Activated CD8-positive, alpha-beta memory T cell treated with anti-CD3 and anti-CD28 coated beads for 1 hour (primary cell): ENCODE results near the gene LRP11.
"Not testable (repeated sequence)": the region's sequence is repeated elsewhere in the genome, so short reads cannot be mapped to it uniquely, and the experiment has no call there.

Source experiments
- DNase-seq, 2 donors: peaks; one replicate each; pipeline ENCODE4 v3.0.0-alpha.2; 2020; ENCODE audit warnings: low read depth in 1 of 2; ENCODE audit errors: extremely low read depth in 1 of 2

Gene LRP11

GRCh38 chr6:149869275-149869892 is 5.2 kb upstream of the LRP11 start:
- DNase-seq, result no peak

GRCh38 chr6:149867876-149868640 is 3.9 kb upstream of the LRP11 start:
- no peak for DNase-seq

- no peak for DNase-seq
Observed at GRCh38 chr6:149864578-149865535, 698 bp upstream of the LRP11 start.

- DNase-seq, result no peak
Observed at GRCh38 chr6:149862922-149863697, 1.0 kb downstream of the LRP11 start.

GRCh38 chr6:149862424-149862738 is 1.8 kb downstream of the LRP11 start:
- DNase-seq, result not testable (repeated sequence)

- DNase-seq, result no peak
Observed at GRCh38 chr6:149861603-149862423, 2.3 kb downstream of the LRP11 start.

GRCh38 chr6:149860834-149861602 is 3.1 kb downstream of the LRP11 start:
- no peak for DNase-seq

- no peak for DNase-seq
Observed at GRCh38 chr6:149860513-149860833, 3.7 kb downstream of the LRP11 start.

GRCh38 chr6:149859938-149860337 is 4.2 kb downstream of the LRP11 start:
- DNase-seq, result no peak

- DNase-seq, result no peak
Observed at GRCh38 chr6:149859368-149859767, 4.8 kb downstream of the LRP11 start.

GRCh38 chr6:149857541-149857940 is 6.6 kb downstream of the LRP11 start:
- no peak for DNase-seq

- no peak for DNase-seq
Observed at GRCh38 chr6:149856256-149856994, 7.7 kb downstream of the LRP11 start.

- DNase-seq, result no peak
Observed at GRCh38 chr6:149855741-149856140, 8.4 kb downstream of the LRP11 start.

- no peak for DNase-seq
Observed at GRCh38 chr6:149855040-149855654, 9.0 kb downstream of the LRP11 start.

- no peak for DNase-seq
Observed at GRCh38 chr6:149854532-149854931, 9.6 kb downstream of the LRP11 start.

GRCh38 chr6:149854017-149854416 is 10.1 kb downstream of the LRP11 start:
- not testable (repeated sequence) for DNase-seq

GRCh38 chr6:149852881-149853280 is 11.3 kb downstream of the LRP11 start:
- DNase-seq, result no peak

GRCh38 chr6:149852180-149852579 is 12.0 kb downstream of the LRP11 start:
- DNase-seq, result no peak
